Measurements from ENCODE around the gene MCCC1. TPM values are rescaled to one million over a fixed set of nuclear protein-coding genes. Genes with fewer than 3 reads are reported as not detected.

Gene MCCC1
- 45.6 TPM for total RNA-seq

GRCh38 chr3:183099026-183099837 lies at the start of gene MCCC1:
Gene MCCC1, minus strand, starts transcription at chr3:183099496. Its CDS starts 56 bp downstream, at chr3:183099440.

DNA sequence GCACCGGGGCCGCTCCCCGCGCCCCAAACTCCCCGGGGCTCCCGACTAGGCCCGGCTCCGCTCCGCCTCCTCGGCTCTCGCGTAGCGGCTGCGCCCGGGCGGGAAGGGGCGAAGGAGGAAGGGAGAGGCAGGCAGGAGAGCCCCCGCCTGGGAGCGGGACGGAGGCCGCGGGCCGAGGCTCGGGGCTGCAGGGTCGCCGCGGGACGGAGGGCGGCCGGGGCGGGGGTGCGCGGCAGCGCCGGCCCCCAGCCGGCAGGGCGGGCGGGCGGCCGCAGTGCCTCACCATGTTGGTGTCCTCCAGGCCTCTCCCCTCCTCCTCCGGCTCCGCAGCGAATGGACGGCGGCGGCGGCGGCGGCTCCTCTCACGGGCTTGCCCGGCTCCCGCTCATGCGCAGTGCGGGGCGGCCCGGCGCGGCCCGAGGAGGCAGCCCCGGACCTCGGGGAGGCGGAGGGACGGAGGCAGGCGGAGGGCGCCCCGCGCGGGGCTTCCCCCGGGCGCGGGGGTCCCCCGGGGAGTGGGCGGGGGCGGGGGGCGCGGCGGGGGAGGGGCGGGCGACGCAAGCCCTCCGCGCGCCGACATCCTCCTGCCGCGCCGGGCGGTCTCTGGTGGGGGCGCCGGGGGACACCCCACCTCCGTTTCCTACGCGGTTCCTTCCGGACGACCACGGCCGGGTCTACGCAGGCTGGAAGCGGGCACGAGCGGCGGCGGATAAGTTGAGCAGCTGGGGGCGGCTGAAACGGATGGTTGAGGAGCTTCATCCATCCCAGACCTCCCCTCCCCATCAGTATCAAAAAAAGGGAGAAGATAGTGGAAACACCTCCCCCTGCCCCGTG lies 118.9 kb downstream of the MCCC1 start, which contains the start of gene DCUN1D1:
DCUN1D1 (minus strand) TSS at position 335 of the 834 bp plus-strand sequence; CDS start at position 286, 49 bp downstream.

Other genes starting within 250 kb of the MCCC1 start
- 58.7 TPM for gene DCUN1D1, start 119.0 kb downstream of the MCCC1 start, total RNA-seq
- gene LAMP3, start 63.2 kb upstream of the MCCC1 start, total RNA-seq: 0.22 TPM
- 15.2 TPM for gene B3GNT5, start 153.8 kb upstream of the MCCC1 start, total RNA-seq